ENCODE data around the gene CLDN9. TPM values are rescaled to one million over a fixed set of nuclear protein-coding genes. Genes with fewer than 3 reads are reported as not detected.

The CLDN9 gene
- total RNA-seq, 1 donor from 2014 or later = not detected

DNA sequence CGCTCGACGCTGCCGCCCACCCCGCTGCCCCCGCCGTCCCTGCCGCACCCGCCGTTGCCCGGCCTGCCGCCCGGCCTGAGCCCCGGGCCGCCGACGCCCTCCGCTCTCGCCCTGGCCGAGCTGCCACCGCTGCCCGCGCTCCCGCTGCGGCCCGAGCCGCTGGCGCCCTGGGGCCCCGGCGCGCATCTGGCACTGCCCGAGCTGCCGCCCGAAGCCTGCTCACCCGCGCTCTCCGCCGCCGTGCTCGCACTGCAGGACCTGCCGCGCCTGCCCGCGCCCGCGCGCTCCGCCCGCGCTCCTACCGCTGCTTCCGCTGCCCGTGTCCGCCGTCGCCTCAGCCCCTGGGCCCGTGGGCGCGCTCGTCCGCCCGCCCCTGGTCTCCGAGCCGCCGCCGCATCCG, 8.4 kb upstream of the CLDN9 start:
- H3K4me3 ChIP-seq = peak overlapping the region in 1 of 2 donors; percentile 34
- H3K36me3 ChIP-seq = no peaks in the 10 kb centered on the region
- intact Hi-C loops (cut with DNase I) = no loop called here
- H3K9me3 ChIP-seq = no peaks in the 10 kb centered on the region
- peaks cover 8% of the 10 kb centered on the region for H3K4me1 ChIP-seq
- H3K27ac ChIP-seq = no peak overlapping the region
- no peaks in the 10 kb centered on the region for H3K27me3 ChIP-seq
- no peak for TF ChIP-seq POLR2A (IDR thresholded peaks at IDR 0.05)
- no peak for TF ChIP-seq POLR2AphosphoS5 (IDR thresholded peaks at IDR 0.05; ENCODE audit: insufficient read depth in 1 of 2, low read depth in 1 of 2)
- no peak for TF ChIP-seq CTCF (IDR thresholded peaks at IDR 0.05)
- DNase-seq (ENCODE audit: extremely low spot score in 2 of 2) = no peak

- Histone ChIP-seq H3K27ac (no peak overlapping the region), H3K36me3 (no peaks in the 10 kb centered on the region), H3K27me3 (no peaks in the 10 kb centered on the region), H3K9me3 (no peaks in the 10 kb centered on the region), H3K4me1 (peaks cover 8% of the 10 kb centered on the region), H3K4me3 (peak overlapping the region in 1 of 2 donors; percentile 10)
- no peak for DNase-seq (ENCODE audit: extremely low spot score in 2 of 2)
- intact Hi-C loops (cut with DNase I) = no loop called here
- TF ChIP-seq POLR2AphosphoS5 (IDR thresholded peaks at IDR 0.05; ENCODE audit: insufficient read depth in 1 of 2, low read depth in 1 of 2) = no peak
- TF ChIP-seq POLR2A (IDR thresholded peaks at IDR 0.05) = no peak
- no peak for TF ChIP-seq CTCF (IDR thresholded peaks at IDR 0.05)
These were observed 7.9 kb upstream of the CLDN9 start for GRCh38 chr16:3004781-3005284.

GRCh38 chr16:3007059-3007956, 5.4 kb upstream of the CLDN9 start:
- peaks cover 7% of the 10 kb centered on the region for H3K27me3 ChIP-seq
- no peak overlapping the region for H3K4me3 ChIP-seq
- TF ChIP-seq POLR2A (IDR thresholded peaks at IDR 0.05) = no peak
- TF ChIP-seq POLR2AphosphoS5 (IDR thresholded peaks at IDR 0.05; ENCODE audit: insufficient read depth in 1 of 2, low read depth in 1 of 2) = no peak
- TF ChIP-seq CTCF (IDR thresholded peaks at IDR 0.05) = no peak
- H3K36me3 ChIP-seq = no peaks in the 10 kb centered on the region
- H3K27ac ChIP-seq = no peak overlapping the region
- intact Hi-C loops (cut with DNase I) = no loop called here
- DNase-seq (ENCODE audit: extremely low spot score in 2 of 2) = no peak
- H3K4me1 ChIP-seq = peaks cover 8% of the 10 kb centered on the region
- no peaks in the 10 kb centered on the region for H3K9me3 ChIP-seq

GRCh38 chr16:3007957-3008689, 4.6 kb upstream of the CLDN9 start:
- TF ChIP-seq POLR2A (IDR thresholded peaks at IDR 0.05) = no peak
- no peak for TF ChIP-seq CTCF (IDR thresholded peaks at IDR 0.05)
- no peak for TF ChIP-seq POLR2AphosphoS5 (IDR thresholded peaks at IDR 0.05; ENCODE audit: insufficient read depth in 1 of 2, low read depth in 1 of 2)
- Histone ChIP-seq H3K36me3 (no peaks in the 10 kb centered on the region), H3K27me3 (peaks cover 11% of the 10 kb centered on the region), H3K27ac (no peak overlapping the region), H3K9me3 (no peaks in the 10 kb centered on the region), H3K4me1 (peaks cover 8% of the 10 kb centered on the region), H3K4me3 (no peak overlapping the region)
- no peak for DNase-seq (ENCODE audit: extremely low spot score in 2 of 2)
- intact Hi-C loops (cut with DNase I) = no loop called here
